GM21360 (cell line): Measurements from ENCODE around the gene ME2.
"Not testable (repeated sequence)": the region's sequence is repeated elsewhere in the genome, so short reads cannot be mapped to it uniquely, and the experiment has no call there.

ENCODE experiments used
- ATAC-seq: cut with Tn5 transposase; IDR thresholded peaks from one replicate; pipeline ENCODE4 v1.9.1; 2021; ENCODE audit warnings: mild to moderate bottlenecking, moderate library complexity; ENCODE audit not compliant: unreplicated experiment

Gene ME2

GRCh38 chr18:50859793-50860555 is 18.9 kb upstream of the ME2 start:
- no peak for ATAC-seq

- ATAC-seq: no peak
Observed at GRCh38 chr18:50861617-50862016, 17.3 kb upstream of the ME2 start.

GRCh38 chr18:50862401-50862800 is 16.5 kb upstream of the ME2 start:
- no peak for ATAC-seq

GRCh38 chr18:50863840-50864375 is 15.0 kb upstream of the ME2 start:
- no peak for ATAC-seq

- ATAC-seq: no peak
Observed at GRCh38 chr18:50866765-50867164, 12.2 kb upstream of the ME2 start.

- ATAC-seq: no peak
Observed at GRCh38 chr18:50869150-50869549, 9.8 kb upstream of the ME2 start.

- no peak for ATAC-seq
Observed at GRCh38 chr18:50870138-50870845, 8.6 kb upstream of the ME2 start.

GRCh38 chr18:50871846-50872245 is 7.1 kb upstream of the ME2 start:
- ATAC-seq: no peak

GRCh38 chr18:50875966-50876536 is 2.9 kb upstream of the ME2 start:
- no peak for ATAC-seq

GRCh38 chr18:50877545-50878265 is 1.2 kb upstream of the ME2 start:
- ATAC-seq: no peak

GRCh38 chr18:50879302-50880118 is 592 bp downstream of the ME2 start:
- ATAC-seq: peak; percentile 12

GRCh38 chr18:50880119-50880465 is 1.2 kb downstream of the ME2 start:
- ATAC-seq: no peak

- ATAC-seq: not testable (repeated sequence)
Observed at GRCh38 chr18:50880944-50881343, 2.0 kb downstream of the ME2 start.

- no peak for ATAC-seq
Observed at GRCh38 chr18:50886929-50887328, 8.0 kb downstream of the ME2 start.

- no peak for ATAC-seq
Observed at GRCh38 chr18:50895350-50896045, 16.6 kb downstream of the ME2 start.

GRCh38 chr18:50896093-50896492 is 17.2 kb downstream of the ME2 start:
- no peak for ATAC-seq

- no peak for ATAC-seq
Observed at GRCh38 chr18:50898919-50899318, 20.0 kb downstream of the ME2 start.

- ATAC-seq: no peak
Observed at GRCh38 chr18:50902797-50903196, 23.9 kb downstream of the ME2 start.

GRCh38 chr18:50906843-50907242 is 27.9 kb downstream of the ME2 start:
- no peak for ATAC-seq

- ATAC-seq: no peak
Observed at GRCh38 chr18:50909261-50909660, 30.3 kb downstream of the ME2 start.
